ENCODE results near the gene C11orf68. TPM values are rescaled to one million over a fixed set of nuclear protein-coding genes. Genes with fewer than 3 reads are reported as not detected.

C11orf68 gene
- total and polyA plus RNA-seq, 9 of the 15 experiments (the other 6 are each of a cell fraction or from before 2014, with no cell fraction given): 3.6 to 35.9 (median 12.8) TPM

GRCh38 chr11:65899356-65900124, 19.3 kb downstream of the C11orf68 start (continued):
- TF ChIP-seq FOXJ3 (CRISPR knock-in tag; IDR thresholded peaks at IDR 0.05) (no peak), ZZZ3 (IDR thresholded peaks at IDR 0.05) (no peak), HES1 (IDR thresholded peaks at IDR 0.05; ENCODE audit: low read depth) (no peak), RCOR1 (IDR thresholded peaks at IDR 0.05; ENCODE audit: borderline replicate concordance in 1 of 2, low read depth in 2 of 2, low read length in 2 of 2) (no peak), EHMT2 (IDR thresholded peaks at IDR 0.05) (no peak), NFIX (CRISPR knock-in tag; IDR thresholded peaks at IDR 0.05; ENCODE audit: low read depth) (no peak), TBL1XR1 (IDR thresholded peaks at IDR 0.05; ENCODE audit: low read length in 2 of 2) (peak in 1 of 2 experiments; percentile 27; a peak in 2 of 4 replicates), KLF13 (tag; IDR thresholded peaks at IDR 0.05; ENCODE audit: borderline replicate concordance, low read depth) (peak; percentile 39; the same call in 1 of the 2 replicates), NELFE (IDR thresholded peaks at IDR 0.05; ENCODE audit: insufficient read depth, insufficient read length) (no peak), CGGBP1 (CRISPR knock-in tag; IDR thresholded peaks at IDR 0.05) (no peak), NR0B1 (IDR thresholded peaks at IDR 0.05; ENCODE audit: partially characterized antibody) (no peak), ARID2 (IDR thresholded peaks at IDR 0.05) (no peak), SRF (CRISPR knock-in tag; IDR thresholded peaks at IDR 0.05) (peak in 1 of 2 experiments; percentile 77; a peak in 2 of 4 replicates), TAF1 (IDR thresholded peaks at IDR 0.05; ENCODE audit: control insufficient read depth, extremely low read depth, insufficient read depth, low read length, severe bottlenecking) (peak; percentile 57), TEAD2 (tag; IDR thresholded peaks at IDR 0.05) (no peak), HDAC3 (IDR thresholded peaks at IDR 0.05; ENCODE audit: borderline replicate concordance, partially characterized antibody) (peak; percentile 28), ELF2 (CRISPR knock-in tag; IDR thresholded peaks at IDR 0.05) (0 out of 2 replicates have a peak, but pooled peaks have one; percentile 56), GATAD2B (IDR thresholded peaks at IDR 0.05; ENCODE audit: borderline replicate concordance) (no peak; the same call in 1 of the 2 replicates), XRCC3 (IDR thresholded peaks at IDR 0.05) (no peak), ZNF780A (CRISPR knock-in tag; IDR thresholded peaks at IDR 0.05) (no peak), SETDB1 (IDR thresholded peaks at IDR 0.05; ENCODE audit: low read length) (no peak), ZNF398 (CRISPR knock-in tag; IDR thresholded peaks at IDR 0.05) (no peak), FOXA1 (IDR thresholded peaks at IDR 0.05; ENCODE audit: borderline replicate concordance) (no peak), ZNF133 (CRISPR knock-in tag; IDR thresholded peaks at IDR 0.05) (no peak), RAD21 (CRISPR knock-in tag; conservative IDR thresholded peaks at IDR 0.05 in 1 of 2, IDR thresholded peaks at IDR 0.05 in 1 of 2) (no peak)
